ENCODE data around the gene CDH20. TPM values are rescaled to one million over a fixed set of nuclear protein-coding genes. Genes with fewer than 3 reads are reported as not detected.

Gene CDH20
- total RNA-seq, 1 donor from 2014 or later = 0.63 TPM

- DNase-seq (ENCODE audit: low read depth, low spot score) = no peak
- H3K27ac Mint-ChIP-seq (ENCODE audit: unreplicated experiment) = no peak overlapping the region
- H3K36me3 Mint-ChIP-seq (ENCODE audit: low read depth) = no peaks in the 10 kb centered on the region
- no peaks in the 10 kb centered on the region for H3K4me1 Mint-ChIP-seq
- no peaks in the 10 kb centered on the region for H3K27me3 Mint-ChIP-seq (ENCODE audit: low read depth)
- no peak for TF ChIP-seq CTCF (conservative IDR thresholded peaks at IDR 0.05)
- H3K4me3 Mint-ChIP-seq = no peak overlapping the region
- H3K9me3 Mint-ChIP-seq = no peaks in the 10 kb centered on the region
These were observed 262.5 kb downstream of the CDH20 start for GRCh38 chr18:61595615-61596251.

- Mint-ChIP-seq H3K36me3 (ENCODE audit: low read depth) (no peaks in the 10 kb centered on the region), H3K27me3 (ENCODE audit: low read depth) (no peaks in the 10 kb centered on the region)
These were observed 263.1 kb downstream of the CDH20 start for GRCh38 chr18:61596296-61596695.

GRCh38 chr18:61597316-61597715, 264.1 kb downstream of the CDH20 start:
- H3K27me3 Mint-ChIP-seq (ENCODE audit: low read depth) = no peaks in the 10 kb centered on the region
- H3K4me3 Mint-ChIP-seq = no peak overlapping the region
- no peaks in the 10 kb centered on the region for H3K36me3 Mint-ChIP-seq (ENCODE audit: low read depth)
- H3K4me1 Mint-ChIP-seq = no peaks in the 10 kb centered on the region
- no peak for DNase-seq (ENCODE audit: low read depth, low spot score)
- no peak overlapping the region for H3K27ac Mint-ChIP-seq (ENCODE audit: unreplicated experiment)
- H3K9me3 Mint-ChIP-seq = no peaks in the 10 kb centered on the region
- no peak for TF ChIP-seq CTCF (conservative IDR thresholded peaks at IDR 0.05)

More at GRCh38 chr18:61596296-61596695, 263.1 kb downstream of the CDH20 start:
- DNase-seq (ENCODE audit: low read depth, low spot score) = no peak
- H3K27ac Mint-ChIP-seq (ENCODE audit: unreplicated experiment) = no peak overlapping the region
- no peak for TF ChIP-seq CTCF (conservative IDR thresholded peaks at IDR 0.05)
- H3K4me1 Mint-ChIP-seq = no peaks in the 10 kb centered on the region
- no peak overlapping the region for H3K4me3 Mint-ChIP-seq
- H3K9me3 Mint-ChIP-seq = no peaks in the 10 kb centered on the region

GRCh38 chr18:61600422-61600821, 267.2 kb downstream of the CDH20 start:
- Mint-ChIP-seq H3K27me3 (ENCODE audit: low read depth) (peaks cover 6% of the 10 kb centered on the region), H3K4me3 (no peak overlapping the region), H3K36me3 (ENCODE audit: low read depth) (no peaks in the 10 kb centered on the region)

GRCh38 chr18:61602836-61603235, 269.6 kb downstream of the CDH20 start:
- Mint-ChIP-seq H3K9me3 (no peaks in the 10 kb centered on the region), H3K4me3 (no peak overlapping the region), H3K27ac (ENCODE audit: unreplicated experiment) (no peak overlapping the region), H3K27me3 (ENCODE audit: low read depth) (peaks cover 18% of the 10 kb centered on the region), H3K4me1 (peaks cover 14% of the 10 kb centered on the region), H3K36me3 (ENCODE audit: low read depth) (no peaks in the 10 kb centered on the region)
- DNase-seq (ENCODE audit: low read depth, low spot score) = no peak
- TF ChIP-seq CTCF (conservative IDR thresholded peaks at IDR 0.05) = no peak

More at GRCh38 chr18:61600422-61600821, 267.2 kb downstream of the CDH20 start:
- no peaks in the 10 kb centered on the region for H3K9me3 Mint-ChIP-seq
- no peak overlapping the region for H3K27ac Mint-ChIP-seq (ENCODE audit: unreplicated experiment)
- no peak for TF ChIP-seq CTCF (conservative IDR thresholded peaks at IDR 0.05)
- no peak for DNase-seq (ENCODE audit: low read depth, low spot score)
- H3K4me1 Mint-ChIP-seq = no peaks in the 10 kb centered on the region

All from neural crest cell (in vitro differentiated cells).